Right lobe of liver (tissue), 6 donors: ENCODE data around the gene PACRG. TPM values are rescaled to one million over a fixed set of nuclear protein-coding genes. Genes with fewer than 3 reads are reported as not detected.

Experiments used
- ATAC-seq, 4 donors: fragments of 200-7000 bp; cut with Tn5 transposase; one replicate each; pipeline ENCODE4 v1.9.1; 2020; ENCODE audit warnings: mild to moderate bottlenecking in 4 of 4, moderate library complexity in 4 of 4
- DNase-seq, 3 donors: peaks; one replicate each; pipeline ENCODE4 v3.0.0-alpha.2; 2020
- H3K27ac ChIP-seq, 3 donors: fragments of 200-600 bp; one replicate each; pipeline ENCODE4 v1.8.0; 2022
- H3K27me3 ChIP-seq, 2 donors: fragments of 200-600 bp; one replicate each; pipeline ENCODE4 v1.8.0; 2022
- H3K36me3 ChIP-seq, 4 donors: fragments of 200-600 bp; sonication (generic) in 1 of 4; one replicate each; pipeline versions ENCODE4 v1.5.1 to v1.8.0; 2017 to 2022; ENCODE audit warnings: control low read depth in 1 of 4
- H3K4me1 ChIP-seq, 4 donors: fragments of 200-600 bp; sonication (generic) in 1 of 4; one replicate each; pipeline versions ENCODE4 v1.5.1 to v1.8.0; 2017 to 2022; ENCODE audit warnings: control low read depth in 1 of 4
- H3K4me3 ChIP-seq, 3 donors: fragments of 200-600 bp; one replicate each; pipeline ENCODE4 v1.8.0; 2022
- H3K9me3 ChIP-seq, 4 donors: fragments of 200-600 bp; sonication (generic) in 1 of 4; one replicate each; pipeline versions ENCODE4 v1.5.1 to v1.8.0; 2017 to 2022; ENCODE audit warnings: control low read depth in 1 of 4
- CTCF ChIP-seq, 4 donors: fragments of 200-600 bp in 3 of 4; fragments of 450-650 bp in 1 of 4; IDR thresholded peaks; one replicate each; pipeline versions ENCODE4 v1.5.1 to v1.8.0; 2016 to 2022; ENCODE audit warnings: antibody characterized with exemption in 4 of 4, mild to moderate bottlenecking in 2 of 4
- POLR2A ChIP-seq: fragments of 450-650 bp; IDR thresholded peaks from one replicate; pipeline ENCODE4 v1.6.1; 2017; ENCODE audit warnings: antibody characterized with exemption, mild to moderate bottlenecking
- WGBS: methylation state at CpG from one replicate; pipeline ENCODE4 v1.1.6; 2018; ENCODE audit warnings: low coverage, low lambda C conversion rate; ENCODE audit not compliant: insufficient coverage; ENCODE audit errors: missing lambda C conversion rate; 5-methylcytosine and 5-hydroxymethylcytosine counted together
- intact Hi-C, 2 donors: fragments of 100-400 bp; cut with DNase I; formaldehyde crosslinking; loops; one replicate each; pipeline versions ENCODE4 v1.11.2 to v1.14.1; 2022
- small RNA-seq, 2 experiments: library from RNA; depleted of rRNA; stranded (forward); fragments of <200 nt; gene quantifications; one replicate each; pipeline ENCODE3, GENCODE V24; 2016
- total RNA-seq, 6 experiments: library from RNA; depleted of rRNA in 2 of 6; stranded (reverse); fragments of >200 nt in 2 of 6; fragmentation: NEBNext Ultra II Directional in 3 of 6; extraction: Animal tissue kit (Norgen Biotek cat#: 25700) in 3 of 6; gene quantifications; one replicate each; pipeline versions ENCODE4 v1.1.0 to v1.2.4, GENCODE V29; 2016 to 2023
- donor health status: DM: no; HTN: yes; CAD: no.
- donor health status: DM: no; HTN: no; CAD: no.
- donor health status: DM: no; HTN: no; CAD: no.
- donor health status: DM: no; HTN: yes; CAD: no.
- donor health status: DM: no; HTN: yes; CAD: no.

The PACRG gene
- total RNA-seq, 6 experiments from 2014 or later, result 0.25 to 5.3 (median 2.7) TPM

- ATAC-seq (no peak), DNase-seq (no peak)
- Histone ChIP-seq H3K4me1 (no peaks in the 10 kb centered on the region), H3K27ac (no peak overlapping the region), H3K4me3 (no peak overlapping the region), H3K9me3 (no peaks in the 10 kb centered on the region), H3K36me3 (no peaks in the 10 kb centered on the region), H3K27me3 (no peaks in the 10 kb centered on the region)
- intact Hi-C loops, result no loop called here
- WGBS, result 89% methylated on average over 3 of the region's 6 CpGs
- no peak for TF ChIP-seq CTCF (IDR thresholded peaks at IDR 0.05)
- TF ChIP-seq POLR2A, result no peak
These were observed 629.0 kb downstream of the PACRG start for GRCh38 chr6:163356743-163357142.

- H3K27me3 ChIP-seq, result no peaks in the 10 kb centered on the region
- H3K36me3 ChIP-seq, result no peaks in the 10 kb centered on the region
- no peak overlapping the region for H3K4me3 ChIP-seq
- H3K9me3 ChIP-seq, result no peaks in the 10 kb centered on the region
- no peak for TF ChIP-seq CTCF (IDR thresholded peaks at IDR 0.05)
- TF ChIP-seq POLR2A, result no peak
- H3K27ac ChIP-seq, result no peak overlapping the region
- intact Hi-C loops, result no loop called here
- 95% methylated on average over 11 of the region's 13 CpGs for WGBS
- DNase-seq (no peak), ATAC-seq (no peak)
- no peaks in the 10 kb centered on the region for H3K4me1 ChIP-seq
These were observed 636.9 kb downstream of the PACRG start for GRCh38 chr6:163364641-163365040.

Small RNA genes within 50 kb of the gene (small RNA-seq; reads per million reads assigned to genes)
- 0 reads per million in 2 experiments for gene AL031121.1
- 0 reads per million in 2 experiments for gene AL590286.1

Other genes starting within 250 kb of the PACRG start
- 1 to 10 TPM; 1.1 to 3.7 (median 2.2) TPM for gene PRKN, start 208 bp upstream of the PACRG start, total RNA-seq